HEK293T (cell line): Measurements from ENCODE around the gene ZNF317.

Source experiments
- ARNT ChIP-seq: fragments of 450-650 bp; IDR thresholded peaks from 2 replicates; pipeline ENCODE4 v1.6.1; 2017; ENCODE audit warnings: mild to moderate bottlenecking
- FOXM1 ChIP-seq: fragments of 450-650 bp; IDR thresholded peaks from 2 replicates; pipeline ENCODE4 v1.6.1; 2017; ENCODE audit warnings: mild to moderate bottlenecking, borderline replicate concordance
- SUZ12 ChIP-seq: fragments of 450-650 bp; IDR thresholded peaks from 2 replicates; pipeline ENCODE4 v1.6.1; 2016; ENCODE audit warnings: mild to moderate bottlenecking

- TF ChIP-seq FOXM1 (no peak), SUZ12 (no peak), ARNT (no peak)
These were observed 47.0 kb downstream of the ZNF317 start for GRCh38 chr19:9187191-9187590.
